Measurements from ENCODE around the gene ANKZF1. TPM values are rescaled to one million over a fixed set of nuclear protein-coding genes. Genes with fewer than 3 reads are reported as not detected.

The ANKZF1 gene
- total RNA-seq, 1 experiment from 2014 or later, result 36.2 TPM

DNA sequence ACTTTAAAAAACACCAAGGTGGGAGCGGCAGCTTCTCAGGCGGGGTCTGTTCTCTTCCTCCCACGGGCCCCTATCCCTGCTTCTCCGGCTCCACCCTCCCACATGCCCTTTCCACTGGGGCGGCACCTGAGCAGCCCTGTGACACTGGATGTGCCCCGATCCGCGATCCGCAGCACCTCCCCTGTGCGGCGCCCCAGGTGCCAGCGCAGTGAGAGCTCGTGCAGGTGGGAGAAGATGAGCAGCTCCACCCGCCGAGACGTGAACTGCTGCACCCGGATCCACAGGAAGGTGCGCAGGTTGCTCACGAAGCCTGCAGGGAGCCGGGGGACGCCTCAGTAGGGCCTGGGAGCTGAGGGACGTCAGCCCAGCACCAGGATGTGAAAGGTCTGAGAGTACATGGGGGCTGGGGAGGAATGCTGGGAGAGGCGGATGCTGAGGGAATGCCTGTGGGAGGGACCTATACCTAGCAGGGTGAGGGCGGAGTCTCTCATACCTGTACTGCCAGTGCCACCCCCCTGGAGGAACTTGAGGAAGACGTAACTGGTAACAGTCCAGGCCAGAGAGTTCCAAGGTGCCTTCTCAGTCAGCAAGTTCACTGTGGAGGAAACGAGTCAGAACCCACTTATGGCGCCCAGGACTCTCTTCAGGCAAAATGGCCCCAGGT lies 13.6 kb upstream of the ANKZF1 start:
- Histone ChIP-seq H3K9me3 (ENCODE audit: control insufficient read depth, insufficient read depth, low read depth, low read length) (no peaks in the 10 kb centered on the region), H3K27ac (ENCODE audit: low read length) (no peak overlapping the region), H3K27me3 (ENCODE audit: control insufficient read depth, insufficient read depth, low read length) (no peaks in the 10 kb centered on the region), H3K4me3 (ENCODE audit: low read depth in 2 of 2, low read length in 2 of 2) (no peak overlapping the region), H3K36me3 (ENCODE audit: control insufficient read depth, insufficient read depth, low read length) (0 out of 2 replicates have a peak, but pooled peaks cover 2% of the 10 kb centered on the region), H3K4me1 (ENCODE audit: control insufficient read depth, insufficient read depth, low read length) (peaks cover 10% of the 10 kb centered on the region)
- POLR2A ChIA-PET, result interaction anchor here (0.7 kb wide), 1 partner anchor 10 kb away, joined by 3 read pairs; no protein-coding TSS in a partner anchor
- CTCF ChIA-PET, result no interaction called here
- intact Hi-C loops (cut with micrococcal nuclease; ENCODE audit: unreplicated experiment) (loop anchor here (10.0 kb wide), 1 partner anchor 51 kb away; the partner anchor contains the start of gene NHEJ1), in situ Hi-C loops (cut with HindIII; ENCODE audit: low pct_unique_long_range_greater_than_20kb, low sequenced_read_pairs) (no loop called here)
- DNase-seq (ENCODE audit: low read depth, low spot score) (no peak), ATAC-seq (no peak)
- TF ChIP-seq CTCF (IDR thresholded peaks at IDR 0.05), result no peak
- TF ChIP-seq POLR2AphosphoS5 (IDR thresholded peaks at IDR 0.05; ENCODE audit: low read depth, low read length), result no peak
- TF ChIP-seq, protein P1, sequence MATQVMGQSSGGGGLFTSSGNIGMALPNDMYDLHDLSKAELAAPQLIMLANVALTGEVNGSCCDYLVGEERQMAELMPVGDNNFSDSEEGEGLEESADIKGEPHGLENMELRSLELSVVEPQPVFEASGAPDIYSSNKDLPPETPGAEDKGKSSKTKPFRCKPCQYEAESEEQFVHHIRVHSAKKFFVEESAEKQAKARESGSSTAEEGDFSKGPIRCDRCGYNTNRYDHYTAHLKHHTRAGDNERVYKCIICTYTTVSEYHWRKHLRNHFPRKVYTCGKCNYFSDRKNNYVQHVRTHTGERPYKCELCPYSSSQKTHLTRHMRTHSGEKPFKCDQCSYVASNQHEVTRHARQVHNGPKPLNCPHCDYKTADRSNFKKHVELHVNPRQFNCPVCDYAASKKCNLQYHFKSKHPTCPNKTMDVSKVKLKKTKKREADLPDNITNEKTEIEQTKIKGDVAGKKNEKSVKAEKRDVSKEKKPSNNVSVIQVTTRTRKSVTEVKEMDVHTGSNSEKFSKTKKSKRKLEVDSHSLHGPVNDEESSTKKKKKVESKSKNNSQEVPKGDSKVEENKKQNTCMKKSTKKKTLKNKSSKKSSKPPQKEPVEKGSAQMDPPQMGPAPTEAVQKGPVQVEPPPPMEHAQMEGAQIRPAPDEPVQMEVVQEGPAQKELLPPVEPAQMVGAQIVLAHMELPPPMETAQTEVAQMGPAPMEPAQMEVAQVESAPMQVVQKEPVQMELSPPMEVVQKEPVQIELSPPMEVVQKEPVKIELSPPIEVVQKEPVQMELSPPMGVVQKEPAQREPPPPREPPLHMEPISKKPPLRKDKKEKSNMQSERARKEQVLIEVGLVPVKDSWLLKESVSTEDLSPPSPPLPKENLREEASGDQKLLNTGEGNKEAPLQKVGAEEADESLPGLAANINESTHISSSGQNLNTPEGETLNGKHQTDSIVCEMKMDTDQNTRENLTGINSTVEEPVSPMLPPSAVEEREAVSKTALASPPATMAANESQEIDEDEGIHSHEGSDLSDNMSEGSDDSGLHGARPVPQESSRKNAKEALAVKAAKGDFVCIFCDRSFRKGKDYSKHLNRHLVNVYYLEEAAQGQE (IDR thresholded peaks at IDR 0.05; ENCODE audit: insufficient read depth in 1 of 2, low read depth in 2 of 2, low read length in 1 of 2), result no peak
- TF ChIP-seq TCF7L2 (IDR thresholded peaks at IDR 0.05; ENCODE audit: low read depth, low read length), result no peak
- TF ChIP-seq SIN3A (IDR thresholded peaks at IDR 0.05; ENCODE audit: borderline replicate concordance, insufficient read depth, low read depth, low read length), result no peak
- BruUV-seq (replicated peaks), result no TSS peak

- intact Hi-C loops (cut with micrococcal nuclease; ENCODE audit: unreplicated experiment), result loop anchor here (10.0 kb wide), 1 partner anchor 52 kb away; the partner anchor contains the start of gene NHEJ1
- peaks cover 10% of the 10 kb centered on the region for H3K4me1 ChIP-seq (ENCODE audit: control insufficient read depth, insufficient read depth, low read length)
- no peaks in the 10 kb centered on the region for H3K9me3 ChIP-seq (ENCODE audit: control insufficient read depth, insufficient read depth, low read depth, low read length)
- H3K36me3 ChIP-seq (ENCODE audit: control insufficient read depth, insufficient read depth, low read length), result 0 out of 2 replicates have a peak, but pooled peaks cover 2% of the 10 kb centered on the region
- ChIA-PET CTCF (no interaction called here), POLR2A (interaction anchor here (0.6 to 0.7 kb wide), 2 partner anchors 10 to 42 kb away, joined by 3 to 4 read pairs; no protein-coding TSS in a partner anchor)
- H3K27me3 ChIP-seq (ENCODE audit: control insufficient read depth, insufficient read depth, low read length), result no peaks in the 10 kb centered on the region
- no peak overlapping the region for H3K4me3 ChIP-seq (ENCODE audit: low read depth in 2 of 2, low read length in 2 of 2)
- no peak for TF ChIP-seq CTCF (IDR thresholded peaks at IDR 0.05)
- no peak for TF ChIP-seq TCF7L2 (IDR thresholded peaks at IDR 0.05; ENCODE audit: low read depth, low read length)
- no peak for TF ChIP-seq SIN3A (IDR thresholded peaks at IDR 0.05; ENCODE audit: borderline replicate concordance, insufficient read depth, low read depth, low read length)
- DNase-seq (ENCODE audit: low read depth, low spot score) (no peak), ATAC-seq (no peak)
- H3K27ac ChIP-seq (ENCODE audit: low read length), result no peak overlapping the region
- in situ Hi-C loops (cut with HindIII; ENCODE audit: low pct_unique_long_range_greater_than_20kb, low sequenced_read_pairs), result no loop called here
- BruUV-seq (replicated peaks), result no TSS peak
Measured at GRCh38 chr2:219216535-219216915, 13.1 kb upstream of the ANKZF1 start.
